Mucosa of gallbladder (tissue), 1 donor: Measurements from ENCODE around the gene PTCHD4. TPM values are rescaled to one million over a fixed set of nuclear protein-coding genes. Genes with fewer than 3 reads are reported as not detected.

Source experiments
- DNase-seq: peaks from one replicate; pipeline ENCODE4 v3.0.0-alpha.2; 2020; ENCODE audit warnings: low spot score
- total RNA-seq: library from RNA; stranded (reverse); gene quantifications from one replicate; pipeline ENCODE4 v1.2.1, GENCODE V29; 2021
- donor health status: DM: no; HTN: no; CAD: no.

Gene PTCHD4
- total RNA-seq, 1 donor from 2014 or later: not detected

DNA sequence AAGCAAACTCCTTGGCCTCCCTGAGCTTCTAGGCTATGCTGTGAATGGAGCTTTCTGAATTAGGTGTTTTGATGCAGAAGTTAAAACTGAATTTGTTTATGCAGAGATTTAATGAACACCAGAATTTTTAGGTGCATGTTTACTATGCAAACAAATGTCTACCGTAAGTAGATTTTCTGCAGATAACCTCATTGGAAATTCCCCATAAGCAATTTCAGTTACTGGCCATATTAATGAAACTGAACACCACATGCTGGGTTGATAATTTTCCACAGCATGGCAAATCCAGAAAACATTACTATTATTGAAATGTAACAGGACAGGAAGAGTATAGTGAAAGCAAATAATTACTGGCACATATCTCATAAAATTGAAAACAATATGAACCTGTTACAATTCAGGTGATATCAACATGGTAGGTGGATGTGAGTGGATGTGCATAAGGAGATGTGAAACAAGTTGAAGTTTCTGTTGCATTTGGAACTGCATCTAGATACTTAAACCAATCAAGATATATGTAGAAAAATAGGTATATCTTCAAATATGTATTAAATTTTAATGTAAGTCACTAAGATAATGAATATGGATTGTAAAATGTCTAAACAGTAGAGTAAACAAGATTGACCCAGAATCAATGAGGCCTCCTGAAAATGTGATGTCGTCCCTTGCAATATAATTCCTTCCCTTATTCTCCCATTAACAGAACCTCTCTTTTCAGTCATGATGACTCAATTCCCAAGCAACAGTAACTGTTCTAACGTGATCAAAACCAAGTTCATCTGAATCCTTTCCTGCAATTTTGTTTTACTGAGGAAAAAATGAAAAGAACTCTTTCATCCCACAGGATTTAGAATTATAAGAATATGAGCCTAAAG is 11.0 kb downstream of the PTCHD4 start:
- DNase-seq: no peak

DNA sequence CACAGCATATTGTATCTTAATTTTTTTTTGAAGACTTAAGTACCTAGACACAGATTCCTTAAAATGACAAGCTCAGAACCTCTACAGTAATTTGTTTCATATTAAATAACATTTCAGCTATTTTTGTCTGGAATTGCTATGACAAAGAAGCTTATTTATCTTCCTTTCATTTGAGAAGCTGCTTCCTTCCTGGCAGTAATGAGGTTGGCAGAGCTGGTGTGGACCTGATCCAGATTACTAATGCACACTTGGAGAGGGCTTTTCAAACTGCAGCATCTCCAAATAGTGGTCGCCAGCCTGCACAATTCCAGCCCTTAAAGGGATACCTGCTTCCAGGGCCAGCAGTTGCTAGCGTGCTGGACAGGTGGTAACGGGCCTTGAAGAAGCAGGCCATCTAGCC is 12.1 kb downstream of the PTCHD4 start:
- no peak for DNase-seq

DNA sequence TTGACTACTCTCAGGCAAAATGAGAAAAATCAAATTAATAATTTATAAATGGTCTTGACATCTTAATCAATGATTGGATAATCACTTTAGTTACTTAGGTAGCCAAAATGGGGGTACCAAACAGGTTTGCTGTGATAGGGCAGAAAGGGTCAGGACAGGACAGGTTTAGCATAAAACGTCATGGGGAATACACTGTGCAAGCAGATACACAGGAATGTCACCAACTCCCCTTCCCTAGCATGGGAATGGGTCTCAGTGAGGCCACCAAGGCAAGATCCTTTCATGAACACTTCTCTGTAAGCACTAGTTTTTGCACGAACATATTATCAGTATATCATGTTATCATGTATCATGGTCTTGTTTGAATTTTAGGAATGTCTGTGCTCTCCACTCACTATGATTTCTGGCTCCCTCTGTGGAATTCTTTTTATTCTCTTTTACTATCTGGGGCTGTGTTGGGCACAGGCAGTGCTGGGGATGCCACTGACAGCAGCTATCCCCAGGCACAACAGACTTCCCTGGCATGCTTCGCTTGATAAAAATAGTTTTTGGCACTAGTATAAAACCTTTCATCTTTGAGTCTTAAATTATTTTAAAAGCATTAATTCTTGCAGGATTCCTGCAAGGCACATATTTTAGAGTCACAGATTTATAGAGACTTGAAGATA is 18.3 kb downstream of the PTCHD4 start:
- no peak for DNase-seq

DNA sequence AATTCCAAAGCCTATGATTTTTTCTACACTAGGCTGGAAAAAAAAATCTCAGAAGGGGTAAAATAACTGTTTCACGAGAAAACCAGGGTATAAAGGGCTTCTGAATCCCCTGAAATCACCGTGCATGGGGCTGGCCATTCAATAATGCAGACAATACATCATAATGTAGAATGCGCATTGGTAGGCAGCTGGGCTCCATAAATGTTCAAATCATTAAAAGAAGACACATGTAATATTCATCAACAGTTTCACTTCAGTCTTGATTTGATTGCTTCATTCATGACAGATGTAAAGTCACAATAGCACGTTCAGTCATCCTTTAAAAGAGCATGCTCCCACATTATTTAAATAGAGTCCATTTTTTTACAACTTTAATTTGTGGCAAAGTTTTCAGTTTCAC is 20.5 kb downstream of the PTCHD4 start:
- DNase-seq: no peak

DNA sequence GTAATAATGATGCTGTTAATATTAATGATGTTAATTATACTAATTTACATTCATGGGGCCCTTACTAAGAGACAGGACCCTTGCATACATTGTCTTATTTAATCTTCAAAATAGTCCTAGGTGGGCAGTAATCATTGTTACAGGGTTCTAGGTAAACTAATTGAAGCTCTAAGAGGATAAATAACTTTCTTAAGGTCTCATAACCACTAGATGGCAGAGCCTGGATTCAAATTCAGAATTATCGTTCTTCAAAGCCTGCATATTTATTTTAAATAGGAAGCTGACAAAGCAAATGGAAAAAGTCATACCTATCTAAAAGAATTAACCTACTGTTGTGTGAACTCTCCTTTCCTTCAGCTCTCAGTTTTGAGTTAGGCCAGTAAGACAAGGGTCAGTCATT is 23.5 kb downstream of the PTCHD4 start:
- no peak for DNase-seq

DNA sequence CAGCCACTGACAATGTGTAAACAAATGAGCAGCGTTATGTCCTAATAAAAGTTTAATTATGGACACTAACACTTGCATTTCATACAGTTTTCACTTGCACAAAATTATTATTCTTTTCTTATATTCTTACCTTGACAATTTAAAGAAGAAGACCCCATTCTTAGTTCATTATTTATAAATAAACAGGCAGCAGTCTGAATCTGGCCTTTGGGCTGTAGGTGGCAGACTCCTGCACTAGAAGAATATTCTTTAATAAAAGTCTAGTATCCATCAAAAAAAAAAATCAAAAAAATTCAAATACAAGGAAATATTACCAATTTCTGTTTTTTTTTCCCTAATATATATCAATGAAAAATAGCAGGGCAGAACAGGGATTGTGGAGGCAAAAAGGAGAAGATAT is 24.8 kb downstream of the PTCHD4 start:
- DNase-seq: no peak

DNA sequence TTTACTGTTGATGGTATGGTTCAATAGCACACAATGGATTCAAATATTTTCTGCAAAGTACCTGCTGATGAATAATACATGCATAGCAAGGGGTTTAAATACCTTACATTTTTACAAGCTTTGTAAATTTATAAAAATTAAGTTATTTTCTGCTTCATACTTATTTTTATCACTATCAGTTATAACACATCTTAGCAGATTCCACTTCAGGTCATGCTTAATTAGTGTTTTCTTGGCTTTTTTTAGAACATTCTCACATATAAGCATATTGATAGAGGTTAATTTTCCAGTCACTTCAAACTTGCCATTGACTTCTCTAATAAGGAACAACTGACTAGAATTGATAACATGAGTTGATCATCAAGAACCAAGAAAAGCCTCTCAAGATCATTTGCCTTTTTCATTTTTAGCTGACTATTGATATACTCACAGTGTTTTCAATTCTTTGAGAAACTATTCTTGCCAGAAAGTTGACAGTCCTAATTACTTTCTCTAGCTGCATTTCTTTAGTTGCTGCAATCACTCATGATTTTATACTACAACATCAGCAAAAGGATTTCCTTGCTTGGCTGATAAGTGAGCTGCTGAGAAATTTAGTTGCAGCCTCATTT is 25.8 kb downstream of the PTCHD4 start:
- no peak for DNase-seq

DNA sequence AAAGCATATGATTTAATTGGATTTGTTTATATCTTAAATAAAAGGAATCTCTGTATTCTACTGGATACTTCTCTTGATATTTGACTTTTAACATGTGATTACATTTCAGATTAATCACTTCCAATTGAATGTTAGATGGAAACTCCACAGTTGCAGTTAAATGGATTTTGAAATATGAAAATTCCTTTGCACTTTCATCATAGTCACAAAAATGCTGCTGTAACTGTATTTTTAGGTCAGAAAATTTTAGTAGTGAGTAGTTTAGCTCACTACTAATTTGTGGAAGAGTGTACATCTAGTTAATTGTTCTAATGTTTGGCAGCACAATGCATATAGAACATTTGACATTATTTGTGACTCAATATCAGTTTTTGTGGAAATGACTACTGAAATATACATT is 26.8 kb downstream of the PTCHD4 start:
- no peak for DNase-seq

DNA sequence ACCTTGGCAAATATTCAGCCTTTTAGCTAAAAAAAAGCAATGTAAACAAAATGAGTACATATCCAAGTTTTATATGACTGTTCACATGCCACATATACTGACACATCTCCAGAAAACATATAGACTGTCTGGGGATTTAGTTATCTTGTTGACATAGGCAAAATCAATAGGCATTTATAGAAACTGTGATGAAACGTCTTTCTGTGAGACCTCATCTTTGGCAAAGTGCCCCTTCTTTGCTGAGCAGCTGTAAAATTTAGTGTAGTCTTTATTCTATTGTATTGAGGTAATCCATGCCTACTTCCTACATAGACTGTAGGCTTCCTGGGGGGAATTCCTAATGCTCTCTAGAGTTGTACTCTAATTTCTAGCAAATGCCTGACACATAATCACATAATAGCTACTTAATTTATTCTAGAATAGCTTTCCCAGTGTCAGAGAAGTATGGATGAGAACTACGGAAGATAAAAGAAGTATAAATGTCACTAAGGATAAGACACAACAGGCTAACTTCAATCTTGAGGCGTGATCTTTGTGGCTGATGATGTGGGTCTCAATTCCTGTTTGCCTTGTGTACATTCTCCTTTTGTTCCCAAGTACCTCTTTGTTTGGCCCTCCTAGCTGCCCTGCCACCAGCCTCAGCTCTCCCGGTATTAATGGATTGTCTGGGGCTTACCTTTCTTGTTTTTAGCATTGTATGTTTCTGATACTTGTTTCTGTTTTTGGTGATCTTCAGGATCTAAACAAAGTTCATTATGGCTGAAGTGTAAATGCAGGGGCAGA is 30.6 kb downstream of the PTCHD4 start:
- no peak for DNase-seq

DNA sequence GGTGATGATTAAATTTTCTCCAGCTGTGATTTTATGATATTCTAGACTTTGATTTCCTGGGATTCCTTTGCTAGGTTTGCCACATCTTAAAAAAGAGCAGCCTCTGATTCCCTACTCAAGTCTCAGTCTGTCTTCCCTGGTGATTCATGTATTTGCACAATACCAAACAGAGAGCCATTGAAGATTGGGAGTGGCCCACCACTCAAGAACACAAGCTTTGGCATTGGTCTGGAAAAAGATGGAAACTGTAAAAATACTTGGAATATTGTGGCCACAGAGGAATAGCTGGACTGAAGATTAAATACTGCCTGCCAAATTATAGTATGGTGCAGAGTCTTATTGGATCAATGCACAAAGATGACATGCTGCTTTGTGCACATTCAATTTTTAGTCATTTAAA is 32.9 kb downstream of the PTCHD4 start:
- DNase-seq: no peak

DNA sequence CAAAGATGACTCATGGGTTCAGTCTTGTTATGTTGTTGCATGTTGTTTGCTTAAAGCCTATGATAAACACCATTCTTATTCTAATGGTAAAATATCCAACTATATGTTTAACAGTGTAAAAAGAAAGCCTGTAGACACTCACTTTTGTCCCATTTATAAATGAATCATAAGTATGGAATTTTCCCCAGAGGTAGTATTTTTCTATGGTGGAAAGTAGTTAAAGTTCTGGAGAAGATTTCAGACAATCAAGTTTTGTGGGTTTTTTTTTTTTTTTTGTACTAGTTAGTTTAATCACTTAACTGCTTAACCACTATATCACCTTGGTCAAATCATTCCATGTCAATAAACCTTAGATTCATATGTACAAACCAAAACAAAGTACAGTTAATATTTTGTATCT is 35.8 kb downstream of the PTCHD4 start:
- DNase-seq: no peak

DNA sequence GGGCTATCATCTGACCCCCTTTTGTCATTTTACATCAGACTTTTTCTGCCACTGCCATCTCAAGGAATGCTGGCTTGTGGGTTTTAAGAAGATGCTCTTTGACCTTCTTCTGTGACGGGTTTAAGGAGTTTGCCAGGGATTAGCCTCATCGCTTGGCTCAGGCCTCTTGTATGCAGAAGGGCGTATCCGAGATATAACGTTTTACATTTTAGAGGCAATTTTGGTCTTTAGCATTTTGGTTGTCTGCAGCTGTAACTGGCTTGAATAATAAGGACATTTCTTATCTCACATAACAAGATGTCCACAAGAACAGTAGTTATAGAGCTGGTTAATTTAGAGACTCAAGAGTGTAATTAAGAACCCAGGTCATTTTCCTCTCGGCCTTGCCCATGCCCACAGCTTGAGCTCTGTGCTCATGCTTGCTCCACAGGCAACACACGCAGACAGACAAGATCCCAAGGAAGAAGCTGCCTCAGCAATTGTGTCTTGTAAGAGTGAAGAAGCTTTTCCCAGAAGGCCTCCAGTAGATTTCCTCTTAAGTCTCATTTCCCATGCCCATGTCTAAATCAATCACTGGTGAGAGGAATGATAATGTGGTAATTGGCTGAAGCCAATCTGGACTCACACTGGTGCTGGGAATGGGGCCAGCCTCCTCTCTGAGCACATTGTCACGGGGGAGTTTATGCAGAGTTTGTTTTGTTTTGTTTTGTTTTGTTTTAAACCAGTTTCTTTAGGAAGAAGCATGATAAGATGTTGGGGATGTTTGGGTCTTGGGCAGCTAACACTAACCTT is 36.8 kb downstream of the PTCHD4 start:
- no peak for DNase-seq

DNA sequence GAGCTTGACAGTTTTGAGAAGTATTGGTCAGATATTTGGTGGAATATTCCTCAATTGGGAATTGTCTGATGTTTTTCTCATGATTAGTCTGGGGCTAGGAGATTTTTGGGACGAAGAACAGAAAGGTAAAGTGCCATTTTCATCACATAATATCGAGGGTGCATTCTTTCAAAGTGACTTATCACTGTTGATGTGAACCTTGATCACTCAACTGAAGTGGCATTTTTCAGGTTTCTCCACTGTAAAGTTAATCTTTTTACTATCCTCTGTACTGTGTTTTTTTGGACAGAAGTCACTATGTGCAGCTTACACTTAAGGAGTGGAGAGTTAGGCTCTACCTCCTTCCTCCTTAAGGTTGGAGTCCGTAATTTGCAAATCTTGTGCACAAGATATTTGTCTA is 39.2 kb downstream of the PTCHD4 start:
- no peak for DNase-seq

DNA sequence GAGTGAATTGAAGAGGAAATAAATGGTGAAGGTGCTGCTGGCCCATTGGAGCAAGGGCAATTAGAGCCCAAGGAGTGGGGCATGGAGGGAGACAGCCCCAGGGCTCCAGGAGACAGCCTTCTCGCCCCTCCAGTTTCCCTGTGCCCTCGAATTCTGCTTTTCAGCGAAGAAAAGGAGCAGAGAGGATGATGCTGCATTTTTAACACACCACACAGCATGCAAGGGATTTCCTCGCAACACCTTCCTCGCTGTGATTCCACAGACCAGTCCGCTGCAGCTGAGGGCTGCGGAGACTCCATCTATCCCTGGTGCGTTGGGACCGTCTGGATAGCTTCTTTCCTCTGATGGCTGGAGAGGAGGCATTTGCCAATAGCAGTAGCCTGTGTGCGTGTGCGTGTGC is 41.7 kb downstream of the PTCHD4 start:
- DNase-seq: no peak

DNA sequence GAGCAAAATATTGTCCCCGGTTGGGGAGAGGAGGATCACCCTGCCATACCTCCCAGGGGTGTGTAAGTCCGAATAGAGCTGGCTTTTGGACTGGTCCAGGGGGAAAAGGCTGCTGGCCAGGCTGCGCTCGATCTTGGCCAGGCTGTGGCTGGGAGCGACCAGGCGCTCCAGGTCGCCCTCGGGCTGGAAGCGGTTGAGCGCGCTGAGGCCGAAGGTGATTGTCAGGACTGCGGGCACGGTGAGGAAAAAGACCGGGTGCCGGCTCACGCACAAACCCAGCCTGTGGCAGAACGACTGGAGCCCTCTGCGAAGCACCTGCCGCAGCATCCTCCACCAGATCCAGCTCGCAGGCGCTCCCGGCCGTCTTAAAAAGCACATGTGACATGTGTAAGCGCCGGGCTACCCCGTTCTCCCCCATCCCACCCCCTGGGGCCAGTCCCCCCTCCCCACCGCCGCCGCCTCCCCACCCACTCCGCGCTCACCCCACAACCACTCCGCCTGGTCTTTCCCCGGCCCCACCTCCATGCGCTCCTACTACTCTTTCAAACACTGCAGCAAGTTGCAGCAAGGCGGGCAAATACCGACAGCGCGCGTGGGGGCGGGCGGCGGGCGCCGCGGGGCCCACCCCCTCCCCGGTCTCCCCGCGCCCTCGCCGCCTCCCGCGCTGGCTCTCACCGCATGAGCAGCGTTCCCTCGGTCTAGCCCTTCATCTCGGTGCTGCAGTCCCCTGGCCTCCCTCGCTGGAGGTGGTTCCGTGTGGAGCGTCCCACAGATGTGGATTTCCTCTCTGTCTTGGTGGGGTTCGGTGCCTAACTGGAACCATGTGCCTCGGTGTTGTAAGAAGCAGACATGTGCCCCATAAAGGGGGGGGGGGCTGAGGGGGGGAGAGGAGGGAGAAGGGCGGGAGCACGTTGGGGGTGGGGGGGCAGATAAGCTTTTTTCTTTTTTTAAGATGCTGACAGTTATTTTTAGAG is 42.4 kb downstream of the PTCHD4 start:
- no peak for DNase-seq

DNA sequence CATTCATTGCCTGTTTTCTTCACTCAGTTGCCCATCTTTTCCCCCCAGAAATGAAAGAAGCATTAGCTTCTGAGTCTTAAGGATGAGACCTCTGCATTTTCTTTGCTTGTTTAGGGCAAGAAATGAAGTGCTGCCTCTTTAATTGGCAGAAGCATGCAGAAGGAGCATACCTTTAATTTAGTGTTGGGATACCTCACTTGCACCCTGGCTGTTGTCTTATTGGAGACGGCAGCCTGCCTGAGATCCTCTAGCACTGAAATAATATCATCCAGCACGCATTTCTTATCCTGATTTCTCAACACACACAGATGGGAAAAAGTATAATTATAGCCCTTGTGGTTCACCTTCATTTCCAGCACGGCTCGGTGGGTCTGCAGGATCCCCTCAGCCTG is 43.1 kb downstream of the PTCHD4 start:
- DNase-seq: no peak

DNA sequence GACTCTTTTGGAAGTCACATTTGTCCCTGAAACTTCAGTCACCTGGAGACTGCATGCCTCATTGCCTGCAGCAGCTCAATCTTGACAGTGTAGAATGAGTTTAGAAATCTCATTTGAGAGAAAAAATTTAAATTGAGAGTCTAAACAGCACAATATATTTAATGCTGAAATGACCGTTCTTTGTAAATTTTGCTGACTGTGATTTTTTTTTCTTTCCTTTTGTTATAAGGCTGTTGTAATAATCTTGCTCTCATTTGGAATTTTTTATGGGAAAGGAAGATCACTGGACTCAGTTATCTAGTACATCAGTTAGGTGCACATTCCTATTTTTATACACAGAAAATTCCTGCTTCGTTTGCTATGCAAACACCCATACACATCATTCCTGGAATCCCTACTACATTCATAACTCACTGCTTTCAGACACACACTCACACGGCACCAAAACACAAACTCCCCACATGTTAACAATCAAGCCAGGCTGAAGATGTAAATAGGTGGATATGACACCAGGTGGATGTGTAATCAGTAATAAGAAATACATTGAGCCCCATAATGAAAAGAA is 43.8 kb downstream of the PTCHD4 start:
- DNase-seq: no peak

DNA sequence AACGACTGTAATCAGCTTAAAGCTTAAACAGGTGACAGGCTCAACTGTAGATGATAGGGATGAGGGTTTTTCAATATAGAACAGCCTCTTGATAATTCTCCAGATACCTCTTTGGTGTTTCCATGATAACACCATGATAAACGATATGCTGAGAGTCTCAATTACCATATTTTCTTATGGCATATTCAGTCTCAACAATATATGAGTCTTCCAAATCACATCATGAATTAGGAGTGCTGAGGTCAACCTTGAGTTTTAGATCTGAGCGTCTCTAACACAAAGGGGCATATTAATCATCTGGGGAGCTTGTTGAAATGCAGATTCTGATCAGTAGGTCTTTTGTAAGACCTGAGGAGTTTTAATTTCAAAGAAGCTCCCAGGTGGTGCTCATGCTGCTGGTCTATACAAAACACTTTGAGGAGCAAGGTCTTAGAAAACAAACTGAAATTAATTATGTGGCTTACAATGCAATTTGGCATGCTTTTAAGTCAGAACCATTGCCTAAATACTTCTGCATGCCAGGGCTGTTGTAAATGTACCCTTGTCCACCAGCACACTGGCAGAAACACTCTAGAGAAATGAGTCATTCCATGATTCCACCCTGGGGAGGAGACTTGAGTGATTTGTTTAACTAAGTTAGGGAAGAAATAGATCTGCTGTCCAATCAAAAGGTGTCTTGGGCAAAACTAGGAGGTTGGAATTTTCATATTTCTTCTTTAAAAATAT is 49.6 kb downstream of the PTCHD4 start:
- no peak for DNase-seq
